Activated naive CD8-positive, alpha-beta T cell (primary cell): Measurements from ENCODE around the gene GCAT.

Source experiments
- H3K27ac Mint-ChIP-seq: one replicate; pipeline ENCODE4 v1.8.0; 2021; ENCODE audit warnings: mixed read lengths
- H3K27me3 Mint-ChIP-seq: one replicate; pipeline ENCODE4 v1.8.0; 2021; ENCODE audit warnings: mixed read lengths
- H3K36me3 Mint-ChIP-seq: one replicate; pipeline ENCODE4 v1.8.0; 2021; ENCODE audit warnings: mixed read lengths
- H3K4me1 Mint-ChIP-seq: one replicate; pipeline ENCODE4 v1.8.0; 2021; ENCODE audit warnings: low read depth, mixed read lengths
- H3K4me3 Mint-ChIP-seq: one replicate; pipeline ENCODE4 v1.8.0; 2021; ENCODE audit warnings: mild to moderate bottlenecking, mixed read lengths
- H3K9me3 Mint-ChIP-seq: one replicate; pipeline ENCODE4 v1.8.0; 2021; ENCODE audit warnings: low read depth, mixed read lengths

Gene GCAT

GRCh38 chr22:37832022-37832857 lies 24.5 kb downstream of the GCAT start:
- Mint-ChIP-seq H3K4me3 (no peak overlapping the region), H3K27ac (no peak overlapping the region), H3K27me3 (no peaks in the 10 kb centered on the region), H3K9me3 (no peaks in the 10 kb centered on the region), H3K4me1 (no peaks in the 10 kb centered on the region), H3K36me3 (peaks cover 2% of the 10 kb centered on the region)

- Mint-ChIP-seq H3K9me3 (no peaks in the 10 kb centered on the region), H3K27me3 (no peaks in the 10 kb centered on the region), H3K4me3 (peak overlapping the region; percentile 77), H3K4me1 (peaks cover 12% of the 10 kb centered on the region), H3K36me3 (no peaks in the 10 kb centered on the region), H3K27ac (peak overlapping the region; percentile 68)
These were observed 34.5 kb downstream of the GCAT start for GRCh38 chr22:37842015-37842793.

GRCh38 chr22:37843741-37844089 lies 36.0 kb downstream of the GCAT start:
- Mint-ChIP-seq H3K4me1 (peaks cover 20% of the 10 kb centered on the region), H3K27ac (peak overlapping the region; percentile 86), H3K9me3 (peaks cover 3% of the 10 kb centered on the region), H3K4me3 (peak overlapping the region; percentile 92), H3K27me3 (no peaks in the 10 kb centered on the region), H3K36me3 (peaks cover 2% of the 10 kb centered on the region)

GRCh38 chr22:37844904-37845329 lies 37.2 kb downstream of the GCAT start:
- Mint-ChIP-seq H3K9me3 (peaks cover 3% of the 10 kb centered on the region), H3K27me3 (no peaks in the 10 kb centered on the region), H3K4me3 (peak overlapping the region; percentile 82), H3K36me3 (peaks cover 3% of the 10 kb centered on the region), H3K4me1 (peaks cover 27% of the 10 kb centered on the region), H3K27ac (peak overlapping the region; percentile 68)

GRCh38 chr22:37846433-37846832 lies 38.7 kb downstream of the GCAT start:
- Mint-ChIP-seq H3K4me3 (peak overlapping the region; percentile 40), H3K4me1 (peaks cover 39% of the 10 kb centered on the region), H3K36me3 (peaks cover 3% of the 10 kb centered on the region), H3K9me3 (peaks cover 3% of the 10 kb centered on the region), H3K27ac (no peak overlapping the region), H3K27me3 (no peaks in the 10 kb centered on the region)

GRCh38 chr22:37848587-37849088 lies 40.9 kb downstream of the GCAT start:
- H3K36me3 Mint-ChIP-seq = peaks cover 3% of the 10 kb centered on the region
- H3K4me1 Mint-ChIP-seq = peaks cover 39% of the 10 kb centered on the region
- no peaks in the 10 kb centered on the region for H3K27me3 Mint-ChIP-seq
- peak overlapping the region; percentile 99 for H3K27ac Mint-ChIP-seq
- H3K9me3 Mint-ChIP-seq = peaks cover 3% of the 10 kb centered on the region
- H3K4me3 Mint-ChIP-seq = peak overlapping the region; percentile 92

GRCh38 chr22:37849089-37849751 lies 41.5 kb downstream of the GCAT start, which contains the start of gene EIF3L:
TSS of gene EIF3L (plus strand) at chr22:37849419. CDS start at chr22:37849450, 31 bp downstream.
- H3K4me1 Mint-ChIP-seq = peaks cover 43% of the 10 kb centered on the region
- H3K36me3 Mint-ChIP-seq = peaks cover 3% of the 10 kb centered on the region
- H3K9me3 Mint-ChIP-seq = peaks cover 3% of the 10 kb centered on the region
- H3K27me3 Mint-ChIP-seq = no peaks in the 10 kb centered on the region
- peak within 1 kb of the TSS; percentile 92 for H3K4me3 Mint-ChIP-seq
- H3K27ac Mint-ChIP-seq = peak within 1 kb of the TSS; percentile 99

GRCh38 chr22:37850801-37851200 lies 43.1 kb downstream of the GCAT start:
- H3K27ac Mint-ChIP-seq = peak overlapping the region; percentile 80
- peaks cover 9% of the 10 kb centered on the region for H3K36me3 Mint-ChIP-seq
- no peaks in the 10 kb centered on the region for H3K27me3 Mint-ChIP-seq
- peak overlapping the region; percentile 92 for H3K4me3 Mint-ChIP-seq
- peaks cover 55% of the 10 kb centered on the region for H3K4me1 Mint-ChIP-seq
- H3K9me3 Mint-ChIP-seq = peaks cover 3% of the 10 kb centered on the region

GRCh38 chr22:37852418-37852817 lies 44.7 kb downstream of the GCAT start:
- no peaks in the 10 kb centered on the region for H3K27me3 Mint-ChIP-seq
- peaks cover 3% of the 10 kb centered on the region for H3K9me3 Mint-ChIP-seq
- peaks cover 9% of the 10 kb centered on the region for H3K36me3 Mint-ChIP-seq
- peak overlapping the region; percentile 22 for H3K27ac Mint-ChIP-seq
- peaks cover 57% of the 10 kb centered on the region for H3K4me1 Mint-ChIP-seq
- no peak overlapping the region for H3K4me3 Mint-ChIP-seq

GRCh38 chr22:37854946-37855345 lies 47.2 kb downstream of the GCAT start:
- Mint-ChIP-seq H3K4me3 (no peak overlapping the region), H3K27me3 (no peaks in the 10 kb centered on the region), H3K27ac (peak overlapping the region; percentile 38), H3K36me3 (peaks cover 7% of the 10 kb centered on the region), H3K9me3 (no peaks in the 10 kb centered on the region), H3K4me1 (peaks cover 41% of the 10 kb centered on the region)

- H3K4me1 Mint-ChIP-seq = peaks cover 39% of the 10 kb centered on the region
- no peak overlapping the region for H3K4me3 Mint-ChIP-seq
- H3K9me3 Mint-ChIP-seq = no peaks in the 10 kb centered on the region
- peak overlapping the region; percentile 11 for H3K27ac Mint-ChIP-seq
- H3K36me3 Mint-ChIP-seq = peaks cover 7% of the 10 kb centered on the region
- H3K27me3 Mint-ChIP-seq = no peaks in the 10 kb centered on the region
These were observed 47.7 kb downstream of the GCAT start for GRCh38 chr22:37855462-37855861.

GRCh38 chr22:37860796-37861421 lies 53.2 kb downstream of the GCAT start:
- Mint-ChIP-seq H3K9me3 (no peaks in the 10 kb centered on the region), H3K4me3 (no peak overlapping the region), H3K4me1 (peaks cover 13% of the 10 kb centered on the region), H3K27me3 (no peaks in the 10 kb centered on the region), H3K36me3 (no peaks in the 10 kb centered on the region), H3K27ac (no peak overlapping the region)

GRCh38 chr22:37862570-37863325 lies 55.0 kb downstream of the GCAT start:
- no peak overlapping the region for H3K27ac Mint-ChIP-seq
- no peaks in the 10 kb centered on the region for H3K36me3 Mint-ChIP-seq
- peaks cover 11% of the 10 kb centered on the region for H3K4me1 Mint-ChIP-seq
- H3K27me3 Mint-ChIP-seq = no peaks in the 10 kb centered on the region
- no peak overlapping the region for H3K4me3 Mint-ChIP-seq
- H3K9me3 Mint-ChIP-seq = no peaks in the 10 kb centered on the region

GRCh38 chr22:37865510-37865909 lies 57.8 kb downstream of the GCAT start:
- no peaks in the 10 kb centered on the region for H3K9me3 Mint-ChIP-seq
- H3K27me3 Mint-ChIP-seq = no peaks in the 10 kb centered on the region
- no peak overlapping the region for H3K4me3 Mint-ChIP-seq
- peaks cover 3% of the 10 kb centered on the region for H3K36me3 Mint-ChIP-seq
- H3K27ac Mint-ChIP-seq = no peak overlapping the region
- peaks cover 12% of the 10 kb centered on the region for H3K4me1 Mint-ChIP-seq
